H9 (cell line): ENCODE measurements around the gene PBX1. TPM values are rescaled to one million over a fixed set of nuclear protein-coding genes. Genes with fewer than 3 reads are reported as not detected.

Source experiments
- DNase-seq: peaks from one replicate; pipeline ENCODE4 v3.0.0-alpha.2; 2017
- H2AFZ ChIP-seq: one replicate; pipeline ENCODE4 v1.6.1; 2013; ENCODE audit warnings: mild to moderate bottlenecking, low read length, control low read depth, moderate library complexity
- H2AK5ac ChIP-seq: 2 replicates; pipeline ENCODE4 v1.6.1; 2013; ENCODE audit warnings: low read length, control low read depth, mixed read lengths; ENCODE audit not compliant: insufficient read length
- H2BK120ac ChIP-seq: one replicate; pipeline ENCODE4 v1.6.1; 2013; ENCODE audit warnings: low read depth, mild to moderate bottlenecking, low read length, control low read depth, inconsistent platforms; ENCODE audit not compliant: poor library complexity, severe bottlenecking
- H2BK12ac ChIP-seq: 2 replicates; pipeline ENCODE4 v1.6.1; 2013; ENCODE audit warnings: low read length, control low read depth, mixed read lengths, low read depth; ENCODE audit not compliant: insufficient read length
- H2BK15ac ChIP-seq: 2 replicates; pipeline ENCODE4 v1.6.1; 2013; ENCODE audit warnings: low read depth, low read length, control low read depth
- H2BK20ac ChIP-seq: one replicate; pipeline ENCODE4 v1.6.1; 2013; ENCODE audit warnings: low read depth, mild to moderate bottlenecking, low read length, control low read depth, inconsistent platforms; ENCODE audit not compliant: poor library complexity, severe bottlenecking
- H2BK5ac ChIP-seq: 2 replicates; pipeline ENCODE4 v1.6.1; 2013; ENCODE audit warnings: low read length, control low read depth, mixed read lengths; ENCODE audit not compliant: insufficient read length
- H3K14ac ChIP-seq: 2 replicates; pipeline ENCODE4 v1.6.1; 2013; ENCODE audit warnings: low read length, control low read depth; ENCODE audit not compliant: insufficient read depth
- H3K18ac ChIP-seq: 2 replicates; pipeline ENCODE4 v1.6.1; 2013; ENCODE audit warnings: low read depth, mild to moderate bottlenecking, mixed read lengths, low read length, control low read depth; ENCODE audit not compliant: insufficient read length
- H3K23ac ChIP-seq: 2 replicates; pipeline ENCODE4 v1.6.1; 2013; ENCODE audit warnings: low read length, control low read depth, mixed read lengths, low read depth; ENCODE audit not compliant: insufficient read length
- H3K23me2 ChIP-seq: 2 replicates; pipeline ENCODE4 v1.6.1; 2013; ENCODE audit warnings: low read depth, mild to moderate bottlenecking, mixed read lengths, low read length, control low read depth; ENCODE audit not compliant: insufficient read length, poor library complexity, severe bottlenecking
- H3K27ac ChIP-seq: 2 replicates; pipeline ENCODE4 v1.5.1; 2013; ENCODE audit warnings: low read length, control low read depth, mixed read lengths, low read depth; ENCODE audit not compliant: insufficient read length
- H3K27me3 ChIP-seq: 2 replicates; pipeline ENCODE4 v1.6.1; 2013; ENCODE audit warnings: low read length, control low read depth, inconsistent platforms; ENCODE audit not compliant: insufficient read depth
- H3K4ac ChIP-seq: 2 replicates; pipeline ENCODE4 v1.6.1; 2013; ENCODE audit warnings: low read depth, mild to moderate bottlenecking, control low read depth, inconsistent platforms, low read length, moderate library complexity
- H3K4me1 ChIP-seq: 2 replicates; pipeline ENCODE4 v1.6.1; 2013; ENCODE audit warnings: low read length, control low read depth, inconsistent platforms; ENCODE audit not compliant: insufficient read depth
- H3K4me2 ChIP-seq: 2 replicates; pipeline ENCODE4 v1.6.1; 2013; ENCODE audit warnings: low read length, control low read depth, mixed read lengths; ENCODE audit not compliant: insufficient read length, insufficient read depth
- H3K56ac ChIP-seq: 2 replicates; pipeline ENCODE4 v1.6.1; 2013; ENCODE audit warnings: low read depth, mild to moderate bottlenecking, mixed read lengths, low read length, control low read depth; ENCODE audit not compliant: insufficient read length
- H3K79me1 ChIP-seq: 2 replicates; pipeline ENCODE4 v1.6.1; 2013; ENCODE audit warnings: low read depth, mild to moderate bottlenecking, moderate library complexity, low read length, control low read depth, inconsistent platforms; ENCODE audit not compliant: insufficient read depth, poor library complexity, severe bottlenecking
- H3K79me2 ChIP-seq: 2 replicates; pipeline ENCODE4 v1.6.1; 2013; ENCODE audit warnings: low read length, control low read depth, inconsistent platforms; ENCODE audit not compliant: insufficient read depth
- H3K9ac ChIP-seq: 2 replicates; pipeline ENCODE4 v1.6.1; 2013; ENCODE audit warnings: low read length, control low read depth, mixed read lengths; ENCODE audit not compliant: insufficient read length; ENCODE audit errors: extremely low read depth
- H3K9me3 ChIP-seq: one replicate; pipeline ENCODE4 v1.6.1; 2013; ENCODE audit warnings: low read depth, low read length, inconsistent platforms; ENCODE audit not compliant: control insufficient read depth
- H3T11ph ChIP-seq: one replicate; pipeline ENCODE4 v1.6.1; 2013; ENCODE audit warnings: mild to moderate bottlenecking, low read length, control low read depth, inconsistent platforms
- H4K20me1 ChIP-seq: one replicate; pipeline ENCODE4 v1.6.1; 2013; ENCODE audit not compliant: control insufficient read depth, insufficient read length, insufficient read depth
- H4K5ac ChIP-seq: 2 replicates; pipeline ENCODE4 v1.6.1; 2013; ENCODE audit warnings: low read depth, mild to moderate bottlenecking, mixed read lengths, low read length, control low read depth; ENCODE audit not compliant: insufficient read length
- H4K8ac ChIP-seq: replicated peaks from 2 replicates; pipeline ENCODE4 v1.6.1; 2013; ENCODE audit warnings: low read length, control low read depth, mixed read lengths, low read depth; ENCODE audit not compliant: insufficient read length
- H4K91ac ChIP-seq: 2 replicates; pipeline ENCODE4 v1.6.1; 2013; ENCODE audit warnings: low read depth, mild to moderate bottlenecking, moderate library complexity, mixed read lengths, low read length, control low read depth; ENCODE audit not compliant: insufficient read length
- H3K27ac Mint-ChIP-seq, 3 experiments: 2 replicates in 2 of 3; 3 replicates in 1 of 3; pipeline ENCODE4 v1.8.0; 2020 to 2021; ENCODE audit warnings: mixed read lengths in 3 of 3, mild to moderate bottlenecking in 1 of 3, moderate library complexity in 1 of 3
- H3K27me3 Mint-ChIP-seq: 2 replicates; pipeline ENCODE4 v1.8.0; 2021; ENCODE audit warnings: low read depth, mild to moderate bottlenecking, moderate library complexity, mixed read lengths
- H3K36me3 Mint-ChIP-seq, 3 experiments: 2 replicates in 2 of 3; 3 replicates in 1 of 3; pipeline ENCODE4 v1.8.0; 2020 to 2021; ENCODE audit warnings: low read depth in 3 of 3, mixed read lengths in 3 of 3; ENCODE audit not compliant: insufficient read depth in 1 of 3
- H3K4me1 Mint-ChIP-seq, 2 experiments: 2 replicates each; pipeline ENCODE4 v1.8.0; 2020; ENCODE audit warnings: mixed read lengths in 2 of 2
- H3K4me3 Mint-ChIP-seq, 2 experiments: 2 replicates in 1 of 2; 3 replicates in 1 of 2; pipeline ENCODE4 v1.8.0; 2020 to 2021; ENCODE audit warnings: mild to moderate bottlenecking in 2 of 2, mixed read lengths in 2 of 2, moderate library complexity in 1 of 2
- H3K9me3 Mint-ChIP-seq, 2 experiments: 2 replicates in 1 of 2; 3 replicates in 1 of 2; pipeline ENCODE4 v1.8.0; 2020; ENCODE audit warnings: mild to moderate bottlenecking in 2 of 2, mixed read lengths in 2 of 2, moderate library complexity in 1 of 2
- CTCF ChIP-seq: fragments of 200-600 bp; sonication (generic); conservative IDR thresholded peaks from 3 replicates; pipeline ENCODE4 v1.8.0; 2021; ENCODE audit warnings: antibody characterized with exemption, mild to moderate bottlenecking
- WGBS: extraction: QIAGEN DNeasy Blood & Tissue Kit; methylation state at CpG from one replicate; pipeline ENCODE4 v1.1.7; 2013; ENCODE audit warnings: missing lambda C conversion rate, low lambda C conversion rate, mixed read lengths; ENCODE audit not compliant: insufficient read length; ENCODE audit errors: extremely low coverage; 5-methylcytosine and 5-hydroxymethylcytosine counted together
- total RNA-seq: library from RNA; stranded (reverse); gene quantifications from 2 replicates; pipeline ENCODE4 v1.2.1, GENCODE V29; 2021

The PBX1 gene
- total RNA-seq, 1 experiment from 2014 or later = 142 TPM

- H3K4me1 ChIP-seq = no peaks in the 10 kb centered on the region
- no peak overlapping the region for H2AFZ ChIP-seq
- H3K36me3 Mint-ChIP-seq = peaks cover 15 to 38% (median 37%) of the 10 kb centered on the region in 3 experiments
- no peak overlapping the region for H3K4ac ChIP-seq
- no peak overlapping the region for H4K91ac ChIP-seq
- H3K4me2 ChIP-seq = no peak overlapping the region
- no peak overlapping the region for H2BK20ac ChIP-seq
- no peak for DNase-seq
- no peaks in the 10 kb centered on the region for H3K27me3 ChIP-seq
- no peaks in the 10 kb centered on the region for H3K9me3 ChIP-seq
- no CpG with 5 or more reads among the region's 10 CpGs for WGBS
- TF ChIP-seq CTCF = no peak
- H3K14ac ChIP-seq = no peak overlapping the region
- no peak overlapping the region for H3K27ac ChIP-seq
- no peak overlapping the region for H2AK5ac ChIP-seq
- no peak overlapping the region for H3K23ac ChIP-seq
- H3K18ac ChIP-seq = no peak overlapping the region
- H3K79me2 ChIP-seq = no peaks in the 10 kb centered on the region
- H3K79me1 ChIP-seq = no peaks in the 10 kb centered on the region
- H3K9me3 Mint-ChIP-seq = no peaks in the 10 kb centered on the region
- no peak overlapping the region for H2BK12ac ChIP-seq
- H3K56ac ChIP-seq = no peak overlapping the region
- no peak overlapping the region for H3K4me3 Mint-ChIP-seq
- H2BK120ac ChIP-seq = no peak overlapping the region
- H3K4me1 Mint-ChIP-seq = peaks cover 30 to 35% of the 10 kb centered on the region in 2 experiments
- no peaks in the 10 kb centered on the region for H4K20me1 ChIP-seq
- no peak overlapping the region for H2BK15ac ChIP-seq
- H2BK5ac ChIP-seq = no peak overlapping the region
- no peak overlapping the region for H4K8ac ChIP-seq
- no peak overlapping the region for H3K9ac ChIP-seq
- H3T11ph ChIP-seq = no peak overlapping the region
- H4K5ac ChIP-seq = no peak overlapping the region
- H3K27ac Mint-ChIP-seq = no peak overlapping the region
- no peaks in the 10 kb centered on the region for H3K27me3 Mint-ChIP-seq
- no peaks in the 10 kb centered on the region for H3K23me2 ChIP-seq
These were observed 283.9 kb downstream of the PBX1 start for GRCh38 chr1:164842870-164843269.
